PFSK-1 (cell line): ENCODE data around the gene SMLR1.

Source experiments
- FOXP2 ChIP-seq: optimal IDR thresholded peaks from 2 replicates; pipeline ENCODE3; 2011; ENCODE audit warnings: borderline replicate concordance, control low read depth, inconsistent platforms; ENCODE audit not compliant: insufficient read depth; ENCODE audit errors: extremely low read length, extremely low read depth
- POLR2AphosphoS5 ChIP-seq: IDR thresholded peaks from 2 replicates; pipeline ENCODE4 v1.6.1; 2012; ENCODE audit warnings: low read depth, mild to moderate bottlenecking, control low read depth, low read length, moderate library complexity
- SIN3A ChIP-seq: IDR thresholded peaks from 2 replicates; pipeline ENCODE4 v1.6.1; 2012; ENCODE audit warnings: mild to moderate bottlenecking, low read length, moderate library complexity, borderline replicate concordance; ENCODE audit not compliant: insufficient read depth
- TAF1 ChIP-seq: IDR thresholded peaks from 2 replicates; pipeline ENCODE4 v1.6.1; 2012; ENCODE audit warnings: low read length, control low read depth, borderline replicate concordance; ENCODE audit not compliant: insufficient read depth
- TF ChIP-seq, protein P1 (sequence below), 2 experiments: IDR thresholded peaks; 2 replicates each; pipeline versions ENCODE4 v1.6.1 to v1.8.0; 2011 to 2012; ENCODE audit warnings: low read depth in 2 of 2, low read length in 2 of 2, control low read depth in 1 of 2, inconsistent platforms in 1 of 2, mild to moderate bottlenecking in 1 of 2, moderate library complexity in 1 of 2; ENCODE audit not compliant: insufficient read depth in 1 of 2

Gene SMLR1

DNA sequence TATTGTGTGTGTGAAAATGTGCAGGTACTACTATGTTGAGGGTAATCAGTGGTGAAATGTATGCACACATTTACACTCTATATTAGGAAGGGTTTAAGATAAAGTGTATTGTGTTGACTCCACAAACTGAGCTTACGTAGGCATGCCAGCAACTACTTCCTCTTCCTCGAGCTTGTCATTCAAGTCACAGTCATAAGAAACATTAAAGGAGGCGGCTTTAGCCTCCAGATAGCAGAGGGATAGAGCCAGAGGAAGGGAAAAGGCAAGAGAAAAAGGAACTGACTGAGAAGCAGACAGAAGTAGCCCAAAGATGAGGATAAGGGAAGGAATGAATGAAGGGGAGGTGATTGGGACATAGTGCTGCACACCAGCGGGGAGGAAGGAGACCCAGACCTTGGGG, 55.2 kb downstream of the SMLR1 start:
- no peak for TF ChIP-seq FOXP2
- TF ChIP-seq, protein P1, sequence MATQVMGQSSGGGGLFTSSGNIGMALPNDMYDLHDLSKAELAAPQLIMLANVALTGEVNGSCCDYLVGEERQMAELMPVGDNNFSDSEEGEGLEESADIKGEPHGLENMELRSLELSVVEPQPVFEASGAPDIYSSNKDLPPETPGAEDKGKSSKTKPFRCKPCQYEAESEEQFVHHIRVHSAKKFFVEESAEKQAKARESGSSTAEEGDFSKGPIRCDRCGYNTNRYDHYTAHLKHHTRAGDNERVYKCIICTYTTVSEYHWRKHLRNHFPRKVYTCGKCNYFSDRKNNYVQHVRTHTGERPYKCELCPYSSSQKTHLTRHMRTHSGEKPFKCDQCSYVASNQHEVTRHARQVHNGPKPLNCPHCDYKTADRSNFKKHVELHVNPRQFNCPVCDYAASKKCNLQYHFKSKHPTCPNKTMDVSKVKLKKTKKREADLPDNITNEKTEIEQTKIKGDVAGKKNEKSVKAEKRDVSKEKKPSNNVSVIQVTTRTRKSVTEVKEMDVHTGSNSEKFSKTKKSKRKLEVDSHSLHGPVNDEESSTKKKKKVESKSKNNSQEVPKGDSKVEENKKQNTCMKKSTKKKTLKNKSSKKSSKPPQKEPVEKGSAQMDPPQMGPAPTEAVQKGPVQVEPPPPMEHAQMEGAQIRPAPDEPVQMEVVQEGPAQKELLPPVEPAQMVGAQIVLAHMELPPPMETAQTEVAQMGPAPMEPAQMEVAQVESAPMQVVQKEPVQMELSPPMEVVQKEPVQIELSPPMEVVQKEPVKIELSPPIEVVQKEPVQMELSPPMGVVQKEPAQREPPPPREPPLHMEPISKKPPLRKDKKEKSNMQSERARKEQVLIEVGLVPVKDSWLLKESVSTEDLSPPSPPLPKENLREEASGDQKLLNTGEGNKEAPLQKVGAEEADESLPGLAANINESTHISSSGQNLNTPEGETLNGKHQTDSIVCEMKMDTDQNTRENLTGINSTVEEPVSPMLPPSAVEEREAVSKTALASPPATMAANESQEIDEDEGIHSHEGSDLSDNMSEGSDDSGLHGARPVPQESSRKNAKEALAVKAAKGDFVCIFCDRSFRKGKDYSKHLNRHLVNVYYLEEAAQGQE (IDR thresholded peaks at IDR 0.05; ENCODE audit: insufficient read depth in 1 of 2, low read depth in 2 of 2, low read length in 2 of 2), result no peak
- TF ChIP-seq POLR2AphosphoS5, result no peak
- no peak for TF ChIP-seq SIN3A
- no peak for TF ChIP-seq TAF1

DNA sequence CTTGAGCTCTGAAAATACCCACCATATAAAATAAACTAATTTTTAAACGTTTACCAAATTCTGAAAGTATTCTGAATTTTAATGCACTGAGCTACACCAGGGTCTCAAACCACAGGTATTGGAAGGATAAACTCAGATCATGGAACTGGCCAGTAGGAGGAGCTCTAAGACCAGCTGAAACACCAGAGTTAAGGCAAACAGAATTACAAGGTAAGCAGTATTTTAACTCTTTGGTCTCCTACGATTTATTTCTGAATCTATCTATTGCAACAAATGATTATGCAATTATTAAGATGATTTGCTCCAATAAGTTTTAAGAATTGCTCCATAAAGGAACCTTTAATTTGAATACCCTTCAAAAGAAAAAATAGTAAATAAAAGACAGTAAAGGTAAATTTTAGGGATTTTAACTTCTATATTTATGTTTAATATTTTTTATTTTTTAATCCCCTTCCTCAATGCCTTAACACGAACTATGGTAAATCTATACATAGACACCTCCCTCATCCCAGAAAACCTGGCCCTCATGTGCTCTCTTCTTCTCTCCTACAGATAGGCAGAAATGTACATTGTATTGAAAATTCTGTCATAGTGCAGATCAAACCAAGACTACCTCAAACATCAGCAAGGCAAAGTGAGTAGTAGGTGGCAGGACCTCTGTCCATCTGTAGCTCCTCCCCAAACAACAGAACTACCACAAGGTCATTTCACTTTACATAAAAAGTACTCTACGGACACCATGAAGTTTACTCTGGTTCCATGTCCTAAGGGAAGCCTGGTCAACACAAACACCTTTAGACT, 58.4 kb downstream of the SMLR1 start:
- no peak for TF ChIP-seq TAF1
